ENCODE measurements around the gene JARID2. TPM values are rescaled to one million over a fixed set of nuclear protein-coding genes. Genes with fewer than 3 reads are reported as not detected.

The JARID2 gene
- polyA plus RNA-seq, 3 donors, result 2.0 to 7.0 (median 3.8) TPM

- no peak overlapping the region for H3K27ac ChIP-seq (ENCODE audit: low read depth, low read length)
- WGBS, 3 donors, result 67 to 96% (median 96%) methylated on average over 1 of the region's 1 CpG
Measured at GRCh38 chr6:15338476-15338875, 92.6 kb downstream of the JARID2 start.

- 91 to 98% (median 93%) methylated on average over 4 of the region's 4 CpGs for WGBS, 3 donors
- no peak overlapping the region for H3K27ac ChIP-seq (ENCODE audit: low read depth, low read length)
Measured at GRCh38 chr6:15339081-15339480, 93.2 kb downstream of the JARID2 start.

- no peak overlapping the region for H3K27ac ChIP-seq (ENCODE audit: low read depth, low read length)
- 93 to 99% (median 95%) methylated on average over 3 of the region's 3 CpGs for WGBS, 3 donors
Measured at GRCh38 chr6:15340105-15340601, 94.3 kb downstream of the JARID2 start.

- H3K27ac ChIP-seq (ENCODE audit: low read depth, low read length), result no peak overlapping the region
- 37 to 67% (median 38%) methylated on average over 4 of the region's 4 CpGs for WGBS, 3 donors
Measured at GRCh38 chr6:15340775-15341174, 94.9 kb downstream of the JARID2 start.

- H3K27ac ChIP-seq (ENCODE audit: low read depth, low read length), result no peak overlapping the region
- 60 to 83% (median 82%) methylated on average over 3 of the region's 3 CpGs for WGBS, 3 donors
Measured at GRCh38 chr6:15341311-15342001, 95.6 kb downstream of the JARID2 start.

GRCh38 chr6:15342114-15342513, 96.2 kb downstream of the JARID2 start:
- WGBS, 3 donors, result 88 to 95% (median 92%) methylated on average over 3 of the region's 3 CpGs

GRCh38 chr6:15343490-15344191, 97.8 kb downstream of the JARID2 start:
- WGBS, 3 donors, result 73 to 83% (median 79%) methylated on average over 8 of the region's 8 CpGs
- H3K27ac ChIP-seq (ENCODE audit: low read depth, low read length), result no peak overlapping the region

More at GRCh38 chr6:15342114-15342513, 96.2 kb downstream of the JARID2 start:
- no peak overlapping the region for H3K27ac ChIP-seq (ENCODE audit: low read depth, low read length)

GRCh38 chr6:15344192-15344519, 98.3 kb downstream of the JARID2 start:
- 38 to 51% (median 49%) methylated on average over 3 of the region's 3 CpGs for WGBS, 3 donors
- H3K27ac ChIP-seq (ENCODE audit: low read depth, low read length), result no peak overlapping the region

- H3K27ac ChIP-seq (ENCODE audit: low read depth, low read length), result no peak overlapping the region
- 40 to 56% (median 48%) methylated on average over 2 of the region's 2 CpGs for WGBS, 3 donors
Measured at GRCh38 chr6:15344831-15345230, 99.0 kb downstream of the JARID2 start.

GRCh38 chr6:15346315-15346714, 100.4 kb downstream of the JARID2 start:
- 71 to 88% (median 80%) methylated on average over 5 of the region's 5 CpGs for WGBS, 3 donors

GRCh38 chr6:15348528-15348927, 102.7 kb downstream of the JARID2 start:
- no peak overlapping the region for H3K27ac ChIP-seq (ENCODE audit: low read depth, low read length)
- WGBS, 3 donors, result 87 to 89% (median 88%) methylated on average over 4 of the region's 4 CpGs

More at GRCh38 chr6:15346315-15346714, 100.4 kb downstream of the JARID2 start:
- H3K27ac ChIP-seq (ENCODE audit: low read depth, low read length), result no peak overlapping the region

- H3K27ac ChIP-seq (ENCODE audit: low read depth, low read length), result no peak overlapping the region
- 61 to 90% (median 74%) methylated on average over 5 of the region's 5 CpGs for WGBS, 3 donors
Measured at GRCh38 chr6:15349379-15349778, 103.5 kb downstream of the JARID2 start.

- H3K27ac ChIP-seq (ENCODE audit: low read depth, low read length), result no peak overlapping the region
- WGBS, 3 donors, result 72 to 77% (median 75%) methylated on average over 6 of the region's 6 CpGs
Measured at GRCh38 chr6:15350386-15351083, 104.7 kb downstream of the JARID2 start.

- H3K27ac ChIP-seq (ENCODE audit: low read depth, low read length), result no peak overlapping the region
- WGBS, 3 donors, result 53 to 80% (median 55%) methylated on average over 3 of the region's 3 CpGs
Measured at GRCh38 chr6:15351631-15352030, 105.8 kb downstream of the JARID2 start.

- WGBS, 3 donors, result 30 to 74% (median 33%) methylated on average over 4 of the region's 4 CpGs
- H3K27ac ChIP-seq (ENCODE audit: low read depth, low read length), result no peak overlapping the region
Measured at GRCh38 chr6:15352220-15352619, 106.4 kb downstream of the JARID2 start.

GRCh38 chr6:15352845-15353244, 107.0 kb downstream of the JARID2 start:
- H3K27ac ChIP-seq (ENCODE audit: low read depth, low read length), result no peak overlapping the region
- WGBS, 3 donors, result 56 to 61% (median 56%) methylated on average over 2 of the region's 2 CpGs

GRCh38 chr6:15355683-15356099, 109.8 kb downstream of the JARID2 start:
- 63 to 89% (median 75%) methylated on average over 10 of the region's 10 CpGs for WGBS, 3 donors
- H3K27ac ChIP-seq (ENCODE audit: low read depth, low read length), result no peak overlapping the region

GRCh38 chr6:15356179-15356578, 110.3 kb downstream of the JARID2 start:
- WGBS, 3 donors, result 55 to 86% (median 68%) methylated on average over 6 of the region's 6 CpGs
- H3K27ac ChIP-seq (ENCODE audit: low read depth, low read length), result no peak overlapping the region

- 61 to 85% (median 65%) methylated on average over 5 of the region's 5 CpGs for WGBS, 3 donors
- no peak overlapping the region for H3K27ac ChIP-seq (ENCODE audit: low read depth, low read length)
Measured at GRCh38 chr6:15356937-15357336, 111.1 kb downstream of the JARID2 start.

Measured in adipose tissue (tissue), 3 donors.